Measurements from ENCODE around the gene CD109. TPM values are rescaled to one million over a fixed set of nuclear protein-coding genes. Genes with fewer than 3 reads are reported as not detected.

The CD109 gene
- total RNA-seq, 2 donors from 2014 or later, result 2.0 TPM

DNA sequence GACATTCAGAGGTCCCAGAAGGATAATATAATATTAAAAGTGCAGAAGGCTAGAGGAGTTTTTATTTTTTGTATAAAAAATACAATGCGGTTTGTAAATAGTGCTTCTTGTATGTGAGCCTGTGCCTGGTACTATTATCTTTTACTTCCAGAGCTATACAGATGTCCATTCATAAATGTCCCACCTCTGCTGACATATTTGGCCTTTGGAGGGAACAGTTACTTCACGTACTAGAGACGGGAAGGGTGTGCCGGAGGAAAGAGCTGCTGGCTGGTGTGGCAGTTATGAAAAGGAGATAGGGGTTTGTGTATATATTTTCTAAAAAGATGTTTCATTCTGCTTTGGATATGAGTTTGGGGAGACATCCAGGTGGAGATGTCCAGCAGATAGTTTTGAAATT lies 8.8 kb downstream of the CD109 start:
- no peaks in the 10 kb centered on the region for H3K9me3 ChIP-seq (ENCODE audit: control insufficient read depth, low read length)
- no peaks in the 10 kb centered on the region for H3K4me1 ChIP-seq (ENCODE audit: control insufficient read depth, insufficient read depth, low read length)
- 96 to 100% methylated on average over 1 to 4 of the region's 4 CpGs for WGBS, 2 experiments (ENCODE audit: insufficient coverage in 1 of 2, insufficient read length in 1 of 2)
- Mint-ChIP-seq H3K4me3 (no peak overlapping the region), H3K4me1 (no peaks in the 10 kb centered on the region), H3K9me3 (no peaks in the 10 kb centered on the region), H3K27me3 (ENCODE audit: insufficient read depth) (no peaks in the 10 kb centered on the region), H3K27ac (no peak overlapping the region), H3K36me3 (ENCODE audit: low read depth) (no peaks in the 10 kb centered on the region)
- H3K4me3 ChIP-seq (ENCODE audit: low read length), result no peak overlapping the region
- TF ChIP-seq, protein P1, sequence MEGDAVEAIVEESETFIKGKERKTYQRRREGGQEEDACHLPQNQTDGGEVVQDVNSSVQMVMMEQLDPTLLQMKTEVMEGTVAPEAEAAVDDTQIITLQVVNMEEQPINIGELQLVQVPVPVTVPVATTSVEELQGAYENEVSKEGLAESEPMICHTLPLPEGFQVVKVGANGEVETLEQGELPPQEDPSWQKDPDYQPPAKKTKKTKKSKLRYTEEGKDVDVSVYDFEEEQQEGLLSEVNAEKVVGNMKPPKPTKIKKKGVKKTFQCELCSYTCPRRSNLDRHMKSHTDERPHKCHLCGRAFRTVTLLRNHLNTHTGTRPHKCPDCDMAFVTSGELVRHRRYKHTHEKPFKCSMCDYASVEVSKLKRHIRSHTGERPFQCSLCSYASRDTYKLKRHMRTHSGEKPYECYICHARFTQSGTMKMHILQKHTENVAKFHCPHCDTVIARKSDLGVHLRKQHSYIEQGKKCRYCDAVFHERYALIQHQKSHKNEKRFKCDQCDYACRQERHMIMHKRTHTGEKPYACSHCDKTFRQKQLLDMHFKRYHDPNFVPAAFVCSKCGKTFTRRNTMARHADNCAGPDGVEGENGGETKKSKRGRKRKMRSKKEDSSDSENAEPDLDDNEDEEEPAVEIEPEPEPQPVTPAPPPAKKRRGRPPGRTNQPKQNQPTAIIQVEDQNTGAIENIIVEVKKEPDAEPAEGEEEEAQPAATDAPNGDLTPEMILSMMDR (conservative IDR thresholded peaks at IDR 0.05), result no peak
- H3K36me3 ChIP-seq (ENCODE audit: control insufficient read depth, insufficient read depth, low read length), result no peaks in the 10 kb centered on the region
- H3K9ac ChIP-seq (ENCODE audit: extremely low read depth, low read length, poor library complexity, severe bottlenecking), result no peak overlapping the region
- no peak for DNase-seq
- H3K27ac ChIP-seq (ENCODE audit: low read depth, low read length), result no peak overlapping the region
- no peaks in the 10 kb centered on the region for H3K27me3 ChIP-seq (ENCODE audit: control insufficient read depth, insufficient read depth, low read length, poor library complexity, severe bottlenecking)

DNA sequence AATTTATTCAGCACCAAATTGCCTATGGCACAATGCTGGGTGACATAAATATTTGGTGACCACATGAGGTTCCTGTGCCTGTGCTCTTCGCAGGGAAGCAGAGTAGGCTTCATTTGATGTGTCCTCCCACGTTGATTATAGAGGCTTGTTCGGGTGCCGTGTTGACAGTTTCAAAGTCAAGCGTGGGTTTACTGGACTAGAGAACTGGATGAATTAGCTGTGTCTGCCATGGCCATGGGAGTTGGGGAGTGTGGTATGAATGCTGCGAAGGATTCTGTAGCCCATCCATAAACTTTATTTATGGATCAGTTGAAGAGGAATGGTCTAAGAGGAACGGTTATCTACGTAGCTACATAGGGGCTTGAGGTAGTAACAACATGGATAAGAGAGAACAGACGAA lies 11.0 kb downstream of the CD109 start:
- H3K27me3 Mint-ChIP-seq (ENCODE audit: insufficient read depth), result no peaks in the 10 kb centered on the region
- H3K4me3 Mint-ChIP-seq, result no peak overlapping the region
- no peak overlapping the region for H3K27ac Mint-ChIP-seq
- no peaks in the 10 kb centered on the region for H3K4me1 Mint-ChIP-seq
- Histone ChIP-seq H3K4me3 (ENCODE audit: low read length) (no peak overlapping the region), H3K9me3 (ENCODE audit: control insufficient read depth, low read length) (no peaks in the 10 kb centered on the region), H3K27me3 (ENCODE audit: control insufficient read depth, insufficient read depth, low read length, poor library complexity, severe bottlenecking) (no peaks in the 10 kb centered on the region), H3K9ac (ENCODE audit: extremely low read depth, low read length, poor library complexity, severe bottlenecking) (no peak overlapping the region), H3K4me1 (ENCODE audit: control insufficient read depth, insufficient read depth, low read length) (no peaks in the 10 kb centered on the region), H3K36me3 (ENCODE audit: control insufficient read depth, insufficient read depth, low read length) (no peaks in the 10 kb centered on the region), H3K27ac (ENCODE audit: low read depth, low read length) (no peak overlapping the region)
- 96 to 97% methylated on average over 7 to 9 of the region's 9 CpGs for WGBS, 2 experiments (ENCODE audit: insufficient coverage in 1 of 2, insufficient read length in 1 of 2)
- no peaks in the 10 kb centered on the region for H3K9me3 Mint-ChIP-seq
- DNase-seq, result no peak
- no peaks in the 10 kb centered on the region for H3K36me3 Mint-ChIP-seq (ENCODE audit: low read depth)
- TF ChIP-seq, protein P1 (conservative IDR thresholded peaks at IDR 0.05), result no peak

DNA sequence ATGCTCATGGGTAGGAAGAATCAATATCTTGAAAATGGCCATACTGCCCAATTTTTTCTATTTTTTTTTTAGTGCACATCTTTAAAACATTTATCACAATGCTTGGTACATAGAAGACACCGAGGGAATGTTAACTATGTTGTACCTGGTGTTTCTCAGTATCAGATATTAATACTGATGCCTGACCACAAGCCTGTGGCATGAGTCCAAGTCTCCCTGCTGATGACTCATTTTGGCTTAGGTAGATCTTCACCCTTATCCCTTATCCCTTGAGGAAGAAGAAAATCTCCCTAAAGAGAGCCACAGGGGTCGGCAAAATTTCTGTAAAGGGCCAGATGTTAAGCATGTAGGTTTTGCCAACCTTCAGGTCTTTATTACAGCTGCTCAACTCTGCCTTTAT lies 14.5 kb downstream of the CD109 start:
- Mint-ChIP-seq H3K9me3 (no peaks in the 10 kb centered on the region), H3K36me3 (ENCODE audit: low read depth) (no peaks in the 10 kb centered on the region), H3K27ac (no peak overlapping the region), H3K4me3 (no peak overlapping the region), H3K4me1 (peaks cover 10% of the 10 kb centered on the region), H3K27me3 (ENCODE audit: insufficient read depth) (no peaks in the 10 kb centered on the region)
- Histone ChIP-seq H3K4me3 (ENCODE audit: low read length) (no peak overlapping the region), H3K4me1 (ENCODE audit: control insufficient read depth, insufficient read depth, low read length) (no peaks in the 10 kb centered on the region), H3K36me3 (ENCODE audit: control insufficient read depth, insufficient read depth, low read length) (no peaks in the 10 kb centered on the region), H3K9ac (ENCODE audit: extremely low read depth, low read length, poor library complexity, severe bottlenecking) (no peak overlapping the region), H3K9me3 (ENCODE audit: control insufficient read depth, low read length) (no peaks in the 10 kb centered on the region), H3K27me3 (ENCODE audit: control insufficient read depth, insufficient read depth, low read length, poor library complexity, severe bottlenecking) (no peaks in the 10 kb centered on the region), H3K27ac (ENCODE audit: low read depth, low read length) (no peak overlapping the region)
- 88% methylated on average over 1 to 2 of the region's 2 CpGs for WGBS, 2 experiments (ENCODE audit: insufficient coverage in 1 of 2, insufficient read length in 1 of 2)
- TF ChIP-seq, protein P1 (conservative IDR thresholded peaks at IDR 0.05), result no peak
- DNase-seq, result no peak
